ENCODE data around the gene VSNL1.

DNA sequence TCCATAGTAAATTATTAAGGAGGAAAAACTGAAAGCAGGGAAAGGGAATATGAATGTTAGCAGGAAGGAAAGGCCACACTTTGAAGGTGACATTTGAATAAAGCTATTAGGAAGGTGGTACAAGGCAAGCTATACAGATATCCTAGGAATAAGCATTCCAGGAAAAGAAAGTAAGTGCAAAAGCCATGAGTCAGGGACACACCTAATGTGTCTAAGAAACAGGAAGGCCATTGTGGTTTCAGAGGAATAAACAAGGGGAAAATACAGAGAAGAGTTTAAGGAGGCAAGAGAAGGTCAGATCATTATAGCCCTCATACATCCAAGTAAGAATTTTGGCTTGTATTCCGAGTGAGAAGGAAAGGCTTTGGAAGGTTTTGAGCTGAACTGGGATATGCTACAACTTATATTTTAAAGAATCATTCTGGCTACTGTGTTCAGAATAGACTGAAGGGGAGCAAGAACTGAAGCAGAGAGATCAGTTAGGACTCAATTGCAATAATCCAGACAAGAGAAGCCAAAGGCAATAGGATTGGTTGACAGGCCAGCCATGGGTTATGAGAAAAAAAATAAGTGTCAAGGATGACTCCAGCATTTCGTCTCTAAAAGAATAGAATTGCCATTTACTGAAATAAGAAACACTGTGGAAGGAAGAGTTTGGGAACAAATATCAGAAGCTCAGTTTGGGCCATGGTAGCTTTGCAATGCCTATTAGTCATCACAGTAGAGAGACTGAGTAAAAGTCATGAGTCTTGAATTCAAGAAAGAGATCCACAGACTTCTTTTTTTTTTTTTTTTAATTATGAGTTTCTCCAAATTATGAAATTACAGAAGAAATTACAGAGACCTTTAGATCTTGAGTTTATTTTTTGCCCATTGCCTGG lies 33.5 kb upstream of the VSNL1 start:
- TF ChIP-seq EZH2 (IDR thresholded peaks at IDR 0.05; ENCODE audit: low read length, missing control alignments): no peak
- TF ChIP-seq, protein P1, sequence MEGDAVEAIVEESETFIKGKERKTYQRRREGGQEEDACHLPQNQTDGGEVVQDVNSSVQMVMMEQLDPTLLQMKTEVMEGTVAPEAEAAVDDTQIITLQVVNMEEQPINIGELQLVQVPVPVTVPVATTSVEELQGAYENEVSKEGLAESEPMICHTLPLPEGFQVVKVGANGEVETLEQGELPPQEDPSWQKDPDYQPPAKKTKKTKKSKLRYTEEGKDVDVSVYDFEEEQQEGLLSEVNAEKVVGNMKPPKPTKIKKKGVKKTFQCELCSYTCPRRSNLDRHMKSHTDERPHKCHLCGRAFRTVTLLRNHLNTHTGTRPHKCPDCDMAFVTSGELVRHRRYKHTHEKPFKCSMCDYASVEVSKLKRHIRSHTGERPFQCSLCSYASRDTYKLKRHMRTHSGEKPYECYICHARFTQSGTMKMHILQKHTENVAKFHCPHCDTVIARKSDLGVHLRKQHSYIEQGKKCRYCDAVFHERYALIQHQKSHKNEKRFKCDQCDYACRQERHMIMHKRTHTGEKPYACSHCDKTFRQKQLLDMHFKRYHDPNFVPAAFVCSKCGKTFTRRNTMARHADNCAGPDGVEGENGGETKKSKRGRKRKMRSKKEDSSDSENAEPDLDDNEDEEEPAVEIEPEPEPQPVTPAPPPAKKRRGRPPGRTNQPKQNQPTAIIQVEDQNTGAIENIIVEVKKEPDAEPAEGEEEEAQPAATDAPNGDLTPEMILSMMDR (conservative IDR thresholded peaks at IDR 0.05 in 1 of 2, IDR thresholded peaks at IDR 0.05 in 1 of 2; ENCODE audit: low read depth in 1 of 2, low read length in 2 of 2): no peak

Data from fibroblast of lung (primary cell).